Panc1 (cell line): ENCODE data around the gene TRIP4. TPM values are rescaled to one million over a fixed set of nuclear protein-coding genes. Genes with fewer than 3 reads are reported as not detected.

ENCODE experiments used
- ATAC-seq: fragments of 200-7000 bp; cut with Tn5 transposase; 2 replicates; pipeline ENCODE4 v1.9.1; 2020; ENCODE audit warnings: mild to moderate bottlenecking, moderate library complexity
- BruUV-seq: library from RNA; stranded (reverse); fragments of 400-500 nt; replicated peaks from 2 replicates; lab custom pipeline; 2021; lab: Mats Ljungman, UMichigan
- CTCF ChIA-PET: fragments of 300-600 bp; sonication (Branson Sonifier 250); formaldehyde crosslinking; loops from one replicate; lab custom pipeline; 2022; ENCODE audit warnings: antibody characterized with exemption; lab: Charles Lee
- POLR2A ChIA-PET: fragments of 300-600 bp; sonication (Branson Sonifier 250); formaldehyde crosslinking; loops from one replicate; lab custom pipeline; 2022; ENCODE audit warnings: antibody characterized with exemption; lab: Charles Lee
- DNase-seq: peaks from one replicate; pipeline ENCODE4 v3.0.0-alpha.2; 2010; ENCODE audit warnings: low read depth, low spot score
- H3K27ac ChIP-seq: 2 replicates; pipeline ENCODE4 v1.5.1; 2011; ENCODE audit warnings: mild to moderate bottlenecking, low read length, inconsistent platforms
- H3K27me3 ChIP-seq: fragments of 200-500 bp; sonication (Bioruptor generic); 2 replicates; pipeline ENCODE4 v1.6.0; 2014; ENCODE audit warnings: low read length, inconsistent platforms; ENCODE audit not compliant: control insufficient read depth, insufficient read depth
- H3K36me3 ChIP-seq: fragments of 200-500 bp; sonication (Bioruptor generic); 2 replicates; pipeline ENCODE4 v1.5.1; 2014; ENCODE audit warnings: inconsistent platforms, mild to moderate bottlenecking, low read length, moderate library complexity; ENCODE audit not compliant: control insufficient read depth, insufficient read depth
- H3K4me1 ChIP-seq: 2 replicates; pipeline ENCODE4 v1.5.1; 2011; ENCODE audit warnings: inconsistent platforms, mild to moderate bottlenecking, low read length, moderate library complexity; ENCODE audit not compliant: control insufficient read depth, insufficient read depth
- H3K4me3 ChIP-seq, 2 experiments: 2 replicates each; pipeline ENCODE4 v1.5.1; 2011 to 2012; ENCODE audit warnings: low read depth in 2 of 2, low read length in 2 of 2, mild to moderate bottlenecking in 2 of 2, inconsistent platforms in 1 of 2, moderate library complexity in 1 of 2
- H3K9me3 ChIP-seq: fragments of 200-500 bp; sonication (Bioruptor generic); 2 replicates; pipeline ENCODE4 v1.5.1; 2014; ENCODE audit warnings: low read depth, mild to moderate bottlenecking, inconsistent platforms, low read length, moderate library complexity; ENCODE audit not compliant: control insufficient read depth, insufficient read depth
- CTCF ChIP-seq: fragments of 450-650 bp; IDR thresholded peaks from 2 replicates; pipeline ENCODE4 v1.5.1; 2017; ENCODE audit warnings: mild to moderate bottlenecking
- POLR2AphosphoS5 ChIP-seq: IDR thresholded peaks from 2 replicates; pipeline ENCODE4 v1.6.1; 2012; ENCODE audit warnings: mild to moderate bottlenecking, low read depth, low read length, moderate library complexity
- REST ChIP-seq, 2 experiments: IDR thresholded peaks; 2 replicates each; pipeline ENCODE4 v1.6.1; 2011 to 2012; ENCODE audit warnings: low read depth in 2 of 2, control low read depth in 1 of 2, low read length in 1 of 2, mild to moderate bottlenecking in 1 of 2, moderate library complexity in 1 of 2; ENCODE audit not compliant: insufficient read depth in 1 of 2
- SIN3A ChIP-seq: IDR thresholded peaks from 2 replicates; pipeline ENCODE4 v1.6.1; 2012; ENCODE audit warnings: low read depth, mild to moderate bottlenecking, low read length, moderate library complexity, borderline replicate concordance; ENCODE audit not compliant: insufficient read depth
- TCF7L2 ChIP-seq: IDR thresholded peaks from 2 replicates; pipeline ENCODE4 v1.6.1; 2011; ENCODE audit warnings: mild to moderate bottlenecking, low read depth, low read length, inconsistent platforms
- in situ Hi-C: cut with HindIII; loops from 2 replicates; pipeline ENCODE4 v1.10.0; 2016; ENCODE audit warnings: low sequenced_read_pairs, low pct_unique_long_range_greater_than_20kb
- intact Hi-C: fragments of 100-400 bp; cut with micrococcal nuclease; formaldehyde crosslinking; loops from one replicate; pipeline ENCODE4 v1.10.0; 2022; ENCODE audit not compliant: unreplicated experiment
- total RNA-seq: library from RNA; stranded (reverse); gene quantifications from one replicate; pipeline ENCODE4 v1.2.1, GENCODE V29; 2021; ENCODE audit not compliant: unreplicated experiment

The TRIP4 gene
- total RNA-seq, 1 experiment from 2014 or later: 42.8 TPM

GRCh38 chr15:64381000-64381751, 6.5 kb upstream of the TRIP4 start, which contains the start of gene PCLAF:
Gene PCLAF (minus strand): TSS chr15:64381441. CDS start chr15:64381371, 70 bp downstream.
- BruUV-seq: TSS peak; percentile 91
- in situ Hi-C loops: no loop called here
- Histone ChIP-seq H3K27ac (peak within 1 kb of the TSS; percentile 91), H3K4me3 (peak within 1 kb of the TSS; percentile 68 to 85), H3K9me3 (no peaks in the 10 kb centered on the region), H3K4me1 (peaks cover 11% of the 10 kb centered on the region), H3K36me3 (peaks cover 4% of the 10 kb centered on the region; the same call in 1 of the 2 replicates), H3K27me3 (no peaks in the 10 kb centered on the region)
- DNase-seq (peak; percentile 83), ATAC-seq (peak; percentile 98)
- TF ChIP-seq SIN3A (peak; percentile 87), REST (IDR thresholded peaks at IDR 0.05; ENCODE audit: insufficient read depth in 1 of 2, low read depth in 2 of 2, low read length in 1 of 2) (no peak), POLR2AphosphoS5 (peak; percentile 97), TCF7L2 (no peak), CTCF (no peak)
- POLR2A ChIA-PET: interaction anchor here (0.5 kb wide), 1 partner anchor 12 kb away, joined by 9 read pairs; no protein-coding TSS in a partner anchor
- CTCF ChIA-PET: no interaction called here
- intact Hi-C loops: no loop called here

- CTCF ChIA-PET: no interaction called here
Measured at GRCh38 chr15:64383760-64384159, 3.9 kb upstream of the TRIP4 start.

More at GRCh38 chr15:64383760-64384159, 3.9 kb upstream of the TRIP4 start:
- Histone ChIP-seq H3K4me3 (no peak overlapping the region), H3K27ac (no peak overlapping the region), H3K4me1 (peaks cover 11% of the 10 kb centered on the region), H3K9me3 (no peaks in the 10 kb centered on the region), H3K36me3 (no peaks in the 10 kb centered on the region; the same call in 1 of the 2 replicates), H3K27me3 (no peaks in the 10 kb centered on the region)
- no peak for DNase-seq
- intact Hi-C loops: no loop called here
- no TSS peak for BruUV-seq
- in situ Hi-C loops: no loop called here
- ATAC-seq: no peak
- POLR2A ChIA-PET: no interaction called here
- TF ChIP-seq SIN3A (no peak), POLR2AphosphoS5 (no peak), TCF7L2 (no peak), REST (IDR thresholded peaks at IDR 0.05; ENCODE audit: insufficient read depth in 1 of 2, low read depth in 2 of 2, low read length in 1 of 2) (no peak), CTCF (no peak)
